ENCODE results near the gene ERG.

The ERG gene

DNA sequence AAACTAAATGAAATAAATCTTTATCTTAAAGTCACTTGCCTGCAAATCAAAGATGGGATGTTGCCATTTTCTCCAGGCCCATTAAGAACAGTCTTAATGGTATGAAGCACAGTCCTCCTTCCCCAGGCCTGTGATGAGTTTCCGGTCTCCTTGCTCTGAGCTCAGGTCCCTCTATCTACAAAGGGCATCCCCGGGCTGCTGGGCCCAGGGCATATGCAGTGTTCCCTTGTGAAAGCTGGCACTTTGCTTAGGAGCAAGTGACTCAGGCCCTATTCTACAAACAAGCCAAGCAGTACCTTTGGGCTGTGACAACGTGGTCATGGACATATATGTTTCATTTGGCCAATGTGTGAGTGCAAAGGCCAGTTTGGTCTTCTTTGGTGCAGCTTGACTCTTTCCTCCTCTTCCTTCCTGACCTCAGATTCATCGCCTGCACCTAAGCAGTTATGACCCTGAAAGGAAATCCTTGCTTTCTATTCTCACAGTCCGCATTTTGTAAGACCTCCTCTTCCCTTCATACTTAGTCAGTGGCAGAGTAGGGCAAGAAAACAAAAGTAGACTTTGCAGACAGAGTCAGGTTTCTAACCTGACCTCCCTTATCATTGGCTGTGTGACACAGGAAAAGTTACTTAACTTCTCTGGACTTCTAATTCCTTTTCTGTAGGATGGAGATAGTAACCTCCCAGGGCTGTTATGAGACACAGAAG, 109.5 kb downstream of the ERG start:
- DNase-seq = no peak

- DNase-seq = no peak
These were observed 110.1 kb downstream of the ERG start for GRCh38 chr21:38388203-38388602.

DNA sequence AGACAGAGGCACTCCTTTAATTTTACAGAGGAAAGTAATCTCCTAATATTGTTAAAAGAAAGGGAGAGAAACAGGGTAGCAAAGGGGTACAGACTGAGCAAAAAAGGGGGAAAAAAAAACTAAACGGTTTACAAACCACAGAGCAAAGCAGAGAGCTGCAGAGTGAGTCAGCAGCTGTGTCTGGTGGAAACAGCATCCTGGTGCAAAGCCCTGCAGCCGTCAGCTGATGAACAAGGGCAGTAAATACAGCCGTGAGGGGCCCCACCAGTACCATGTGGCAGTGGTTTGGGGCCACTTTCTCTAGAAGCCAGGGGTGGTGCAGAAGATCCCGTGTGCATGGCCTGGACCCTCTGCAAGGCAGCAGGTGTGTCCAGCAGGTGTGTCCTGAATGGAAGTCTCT, 111.3 kb downstream of the ERG start:
- DNase-seq = no peak

DNA sequence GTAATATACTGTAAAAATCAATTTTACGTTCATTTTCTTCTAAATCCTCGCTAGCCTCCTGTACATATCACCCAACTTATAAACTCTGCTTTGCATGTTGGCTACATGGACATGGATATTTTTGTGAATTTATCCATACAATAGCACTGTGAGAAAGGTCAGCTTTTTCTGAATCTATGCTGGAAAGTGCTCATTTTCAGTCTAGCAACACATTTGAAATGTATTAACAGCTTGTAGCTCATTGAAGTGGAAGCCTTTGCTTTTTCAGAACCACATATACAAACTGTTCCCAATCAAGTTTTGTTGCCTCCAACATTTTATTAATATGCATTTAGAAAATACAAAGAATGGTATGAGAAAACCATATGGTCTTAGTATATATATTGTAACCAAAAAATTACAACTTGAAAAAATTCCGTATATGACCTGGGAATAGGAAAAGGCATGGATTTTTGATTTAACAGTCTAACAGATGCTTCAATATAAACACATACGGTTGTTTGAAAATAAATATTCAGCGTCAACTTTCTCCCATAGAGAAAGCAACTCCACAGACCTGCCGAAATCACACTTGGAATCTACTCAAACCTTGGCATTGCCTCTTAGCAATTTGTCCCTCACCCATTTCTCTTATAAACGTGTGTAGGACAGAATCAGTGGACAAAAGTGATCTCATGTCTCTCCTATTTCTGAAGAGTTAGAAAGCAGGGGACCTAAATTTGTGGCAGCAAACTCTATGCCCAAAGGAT, 112.7 kb downstream of the ERG start:
- DNase-seq = no peak

DNA sequence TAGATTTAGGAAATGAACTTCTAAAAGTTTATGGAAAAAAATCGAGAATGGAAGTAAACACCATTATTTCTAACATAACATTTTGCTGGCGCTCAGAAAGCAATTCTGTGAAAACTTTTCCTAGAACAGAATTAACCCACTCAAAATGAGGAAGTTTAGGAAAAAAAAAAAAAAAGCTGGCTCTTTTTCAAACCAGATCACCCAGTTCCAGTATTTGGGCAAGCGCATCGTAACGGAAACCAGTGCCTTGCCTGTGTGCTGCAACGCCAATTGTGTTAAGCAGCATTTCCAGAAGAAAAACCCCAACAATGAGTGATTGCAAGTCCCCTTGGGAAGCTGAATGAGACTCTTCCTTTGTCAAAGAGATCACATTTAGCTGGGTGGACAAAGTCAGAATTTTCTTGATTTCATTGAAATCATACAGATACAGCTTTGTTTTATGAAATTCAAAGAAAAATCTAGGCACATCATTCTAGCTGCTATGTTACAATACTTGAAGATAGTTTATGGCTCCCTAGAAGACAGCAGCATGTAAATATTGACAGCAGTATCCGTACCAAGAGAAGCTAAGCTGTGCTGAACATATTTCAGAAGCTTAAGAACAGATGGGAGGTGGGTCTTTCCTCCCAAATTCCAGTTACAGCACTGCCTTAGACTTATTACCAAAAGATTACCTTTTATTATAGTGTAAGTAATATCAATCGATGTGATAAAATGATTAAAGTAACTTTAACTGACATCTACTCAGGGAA, 113.4 kb downstream of the ERG start:
- no peak for DNase-seq

GRCh38 chr21:38384238-38384560, 114.1 kb downstream of the ERG start:
- DNase-seq = no peak

GRCh38 chr21:38383411-38384237, 114.7 kb downstream of the ERG start:
- DNase-seq = no peak

DNA sequence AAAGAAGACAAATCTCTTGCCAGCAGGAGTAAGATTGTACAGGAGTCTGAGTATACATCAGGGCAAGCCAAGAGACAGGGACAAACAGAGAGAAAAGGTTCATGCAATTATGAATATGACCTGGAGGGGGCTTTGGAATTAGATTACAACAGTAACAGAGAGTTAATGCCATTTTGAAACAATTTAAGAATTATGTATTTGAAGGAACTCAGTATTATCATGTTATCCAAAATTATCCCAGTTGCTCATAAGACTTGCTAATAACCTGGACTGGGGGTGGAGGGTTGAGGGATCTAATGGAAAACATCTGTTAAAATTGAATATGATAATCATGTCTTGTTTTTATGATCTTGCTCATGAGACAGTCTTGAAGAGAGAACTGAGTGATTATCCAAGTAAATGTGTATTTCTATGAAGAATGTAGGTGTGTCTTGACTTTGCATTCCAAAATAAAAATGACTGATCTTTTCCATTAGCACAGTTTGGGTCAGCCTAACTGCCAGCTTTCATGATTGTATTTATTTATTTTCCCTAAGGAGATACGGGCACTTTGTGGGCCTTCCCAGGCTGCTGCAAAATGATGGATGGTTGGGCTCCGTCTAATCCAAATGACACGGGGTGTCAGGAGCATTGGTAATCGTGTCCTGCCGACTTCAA, 117.7 kb downstream of the ERG start:
- no peak for DNase-seq

DNA sequence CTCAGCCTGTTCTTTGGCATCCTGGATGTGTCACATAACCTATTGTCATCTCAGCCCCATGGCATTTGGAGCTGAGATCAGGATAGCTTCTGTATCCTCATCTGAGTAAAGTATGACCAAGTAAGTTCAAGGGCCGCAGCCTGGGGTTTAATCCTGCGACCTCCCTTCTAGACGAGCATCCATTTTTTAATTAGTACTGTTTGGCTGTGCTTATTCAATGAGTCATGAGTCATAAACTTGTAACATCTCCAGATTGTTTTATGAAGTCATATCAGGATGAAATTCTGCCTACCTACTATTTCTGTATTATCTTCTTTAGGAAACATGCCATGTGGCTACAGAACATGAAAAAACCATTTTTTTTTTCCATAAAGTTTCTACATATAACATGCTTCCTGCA, 119.1 kb downstream of the ERG start:
- no peak for DNase-seq

GRCh38 chr21:38377165-38378088, 120.8 kb downstream of the ERG start:
- no peak for DNase-seq

GRCh38 chr21:38376693-38377092, 121.6 kb downstream of the ERG start:
- no peak for DNase-seq

DNA sequence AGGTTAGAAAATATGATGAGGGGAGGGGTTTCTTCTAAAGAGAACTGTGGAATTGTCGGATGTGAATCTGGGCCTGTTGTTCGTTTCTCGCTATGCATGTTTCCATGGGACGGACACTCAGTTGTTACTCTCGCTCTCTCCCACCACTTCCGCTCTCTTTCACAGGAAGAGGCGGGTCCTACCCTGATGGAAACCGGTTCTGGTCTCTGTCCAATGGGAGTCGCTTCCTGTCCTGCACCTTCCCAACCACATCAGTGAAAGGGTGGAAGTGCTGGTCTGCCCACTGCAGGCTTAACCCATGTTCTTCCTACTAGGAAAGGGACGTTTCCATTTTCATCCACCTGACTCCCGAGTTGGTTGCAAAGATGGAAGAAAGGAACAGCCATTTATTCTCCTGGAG, 122.0 kb downstream of the ERG start:
- DNase-seq = no peak

DNA sequence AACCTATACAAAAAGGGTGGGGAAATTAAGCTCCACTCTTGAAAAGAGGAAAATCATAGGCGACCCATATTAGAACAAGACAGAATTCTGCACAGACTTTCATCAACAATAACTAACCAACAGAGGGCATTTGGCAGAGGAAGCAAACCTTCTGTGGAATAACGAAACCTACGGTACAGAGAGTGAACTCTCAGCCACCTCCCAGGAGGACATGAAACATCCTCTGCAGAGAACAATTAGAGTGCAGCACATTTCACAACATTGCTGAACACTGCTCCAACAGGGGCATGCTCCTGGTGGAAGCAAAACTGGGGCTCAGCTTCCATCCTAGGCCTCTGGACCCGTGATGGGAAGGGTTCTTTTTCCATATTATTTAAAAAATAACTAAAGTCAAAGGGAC, 130.6 kb downstream of the ERG start:
- DNase-seq = no peak

- DNase-seq = no peak
These were observed 132.8 kb downstream of the ERG start for GRCh38 chr21:38365521-38365920.

DNA sequence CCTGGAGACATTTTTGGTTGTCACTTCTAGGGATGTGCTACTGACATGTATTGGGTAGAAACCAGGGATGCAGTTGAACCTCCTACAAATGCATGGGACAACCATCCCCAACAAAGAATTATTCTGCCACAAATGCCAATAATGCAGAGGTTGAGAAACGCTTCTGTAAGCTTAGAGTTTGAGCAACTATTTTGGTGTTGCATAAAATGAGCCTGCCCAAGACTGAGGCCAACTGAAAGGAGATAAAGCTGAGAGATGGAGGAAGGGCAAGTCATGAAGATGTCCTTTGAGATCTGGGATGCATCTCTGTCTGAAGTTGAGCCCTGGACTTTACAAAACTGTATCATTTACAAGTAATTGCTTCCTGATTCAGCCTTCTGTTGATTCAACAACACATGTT, 134.6 kb downstream of the ERG start:
- no peak for DNase-seq

DNA sequence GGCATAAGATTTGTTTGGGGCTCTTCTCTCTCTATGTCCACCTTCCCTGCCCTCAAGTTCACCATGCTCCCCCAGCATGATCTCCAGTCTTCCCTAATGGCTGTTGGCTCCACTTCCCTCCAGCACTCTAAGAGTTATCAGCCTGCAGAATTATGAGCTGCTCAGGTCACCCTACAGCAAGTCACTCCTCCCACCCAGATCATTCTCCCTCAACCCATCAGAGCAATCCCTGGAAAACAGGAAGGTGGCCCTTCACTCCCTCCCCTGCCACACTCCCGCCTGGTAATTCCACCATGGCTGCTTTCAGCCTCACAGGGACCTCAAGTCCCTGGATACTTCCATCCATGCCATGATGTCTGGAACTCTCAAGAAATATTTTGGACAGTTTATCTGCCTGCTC, 137.0 kb downstream of the ERG start:
- DNase-seq = no peak

- no peak for DNase-seq
These were observed 138.4 kb downstream of the ERG start for GRCh38 chr21:38359835-38360234.

- DNase-seq = no peak
These were observed 139.2 kb downstream of the ERG start for GRCh38 chr21:38359090-38359489.

DNA sequence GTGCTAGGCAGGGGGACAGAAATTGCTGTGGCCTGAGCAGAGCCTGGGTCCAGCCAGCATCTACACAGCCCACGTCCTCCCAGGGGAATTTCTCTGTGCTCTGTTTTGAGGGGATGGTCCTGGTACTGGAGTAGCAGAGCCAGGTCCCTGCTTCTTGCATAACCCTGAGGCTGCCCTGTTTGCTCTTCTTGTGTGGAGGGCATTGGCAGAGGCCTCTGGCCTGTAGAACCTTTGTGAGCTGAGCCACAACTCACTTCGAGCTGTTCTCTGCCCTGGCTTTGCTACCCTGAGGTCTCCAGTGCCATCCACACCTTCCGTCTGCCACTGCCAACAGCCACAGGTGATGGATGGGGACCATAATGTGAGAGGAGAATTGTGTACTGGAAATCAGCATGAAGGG, 139.6 kb downstream of the ERG start:
- no peak for DNase-seq

DNA sequence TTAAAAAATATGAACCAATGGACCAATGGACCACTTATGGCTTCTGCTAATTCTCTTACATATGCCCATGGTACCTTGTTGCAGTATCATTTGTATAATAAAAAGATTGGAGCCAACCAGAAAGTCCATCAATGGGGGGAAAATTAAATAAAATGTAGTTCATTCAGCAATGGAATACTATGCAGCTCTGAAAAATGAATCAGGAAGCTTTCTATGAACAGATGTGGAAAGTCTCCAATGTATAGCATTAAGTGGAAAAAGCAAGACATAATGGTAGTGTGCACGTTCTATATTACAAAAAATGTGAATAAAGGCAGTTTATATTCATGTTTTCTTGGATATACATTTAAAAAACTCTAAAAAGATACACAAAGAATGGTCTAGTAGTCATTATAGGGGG, 140.2 kb downstream of the ERG start:
- DNase-seq = no peak

- no peak for DNase-seq
These were observed 141.2 kb downstream of the ERG start for GRCh38 chr21:38356883-38357625.
